NT2/D1 (cell line): ENCODE measurements around the gene MAP1B.

Experiments
- SUZ12 ChIP-seq: IDR thresholded peaks from 2 replicates; pipeline ENCODE4 v1.6.1; 2011; ENCODE audit not compliant: insufficient read length, insufficient read depth; ENCODE audit errors: extremely low read depth
- YY1 ChIP-seq: IDR thresholded peaks from 2 replicates; pipeline ENCODE4 v1.6.1; 2011; ENCODE audit not compliant: insufficient read length, insufficient read depth
- ZNF274 ChIP-seq: IDR thresholded peaks from 2 replicates; pipeline ENCODE4 v1.6.1; 2011; ENCODE audit warnings: mild to moderate bottlenecking, low read depth, low read length

- TF ChIP-seq YY1 (no peak), ZNF274 (no peak), SUZ12 (no peak)
These were observed 10.6 kb upstream of the MAP1B start for GRCh38 chr5:72096602-72097188.
